Superior temporal gyrus (tissue), 1 donor: Measurements from ENCODE around the gene NXT1.

Experiments
- DNase-seq: peaks from one replicate; pipeline ENCODE4 v3.0.0-alpha.2; 2016; ENCODE audit errors: extremely low spot score

Gene NXT1

GRCh38 chr20:23390091-23390774, 39.6 kb downstream of the NXT1 start:
- DNase-seq: no peak

DNA sequence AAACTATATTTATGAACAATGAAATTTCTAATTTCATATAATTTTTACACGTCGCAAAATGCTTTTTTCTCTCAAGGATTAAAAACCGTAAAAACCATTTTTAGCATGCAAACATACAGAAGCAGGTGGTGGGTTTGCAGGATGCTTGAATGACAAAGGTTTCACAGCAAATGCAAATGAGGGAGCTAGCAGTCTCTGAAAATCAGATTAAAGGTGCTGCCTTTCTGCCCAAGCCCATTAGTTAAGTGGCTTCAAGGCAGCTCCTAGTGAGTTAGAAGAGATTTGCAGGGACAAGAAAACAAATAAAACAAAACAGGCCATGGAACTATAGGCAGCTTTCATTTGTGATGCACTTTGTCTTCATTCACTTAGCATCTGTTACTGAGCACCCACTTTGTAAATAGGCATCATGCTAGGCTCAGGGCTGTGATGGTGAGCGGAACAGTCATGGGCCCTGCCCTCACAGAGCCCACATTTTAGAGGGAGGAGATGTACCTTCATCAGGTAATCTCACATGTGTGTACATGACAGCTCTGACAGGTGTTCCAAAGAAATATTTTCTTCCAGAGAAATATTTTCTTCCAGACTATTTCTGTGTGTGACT, 41.2 kb downstream of the NXT1 start:
- DNase-seq: no peak

GRCh38 chr20:23393996-23394775, 43.6 kb downstream of the NXT1 start:
- no peak for DNase-seq

- DNase-seq: no peak
These were observed 46.5 kb downstream of the NXT1 start for GRCh38 chr20:23396950-23397627.

- no peak for DNase-seq
These were observed 47.4 kb downstream of the NXT1 start for GRCh38 chr20:23397961-23398360.

DNA sequence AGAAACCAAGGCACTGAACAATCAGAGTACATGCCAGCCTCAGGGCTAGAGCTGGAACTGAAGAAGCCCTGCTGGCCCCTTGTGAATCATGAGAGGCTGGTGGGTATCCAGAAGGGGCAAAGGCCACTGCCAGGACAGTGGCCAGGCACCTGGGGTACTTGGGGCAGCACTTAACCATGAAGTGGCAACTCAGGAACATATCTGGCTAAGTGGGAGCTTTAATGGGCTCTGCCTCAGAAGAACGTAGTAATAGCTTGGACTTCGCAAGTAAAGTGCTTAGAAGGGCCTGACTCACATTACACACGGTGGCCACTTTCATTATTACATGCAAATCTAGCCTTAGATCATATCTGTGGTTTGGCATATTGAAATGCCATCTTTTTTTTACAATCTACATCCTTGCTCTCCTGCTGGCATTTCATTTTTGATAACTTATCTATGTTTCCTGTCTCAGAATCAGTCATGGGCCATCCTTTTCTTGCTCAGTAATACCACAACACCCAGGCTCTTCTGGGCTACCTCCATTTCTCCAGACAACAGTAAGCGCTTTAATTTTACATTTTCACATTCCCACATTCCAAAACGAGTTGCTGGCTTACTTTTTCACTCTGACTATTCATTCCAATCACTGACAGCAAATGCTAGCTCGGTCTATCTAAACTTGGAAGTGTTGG, 49.1 kb downstream of the NXT1 start:
- no peak for DNase-seq

- DNase-seq: no peak
These were observed 50.5 kb downstream of the NXT1 start for GRCh38 chr20:23401051-23401450.

- no peak for DNase-seq
These were observed 53.2 kb downstream of the NXT1 start for GRCh38 chr20:23403751-23404150.

DNA sequence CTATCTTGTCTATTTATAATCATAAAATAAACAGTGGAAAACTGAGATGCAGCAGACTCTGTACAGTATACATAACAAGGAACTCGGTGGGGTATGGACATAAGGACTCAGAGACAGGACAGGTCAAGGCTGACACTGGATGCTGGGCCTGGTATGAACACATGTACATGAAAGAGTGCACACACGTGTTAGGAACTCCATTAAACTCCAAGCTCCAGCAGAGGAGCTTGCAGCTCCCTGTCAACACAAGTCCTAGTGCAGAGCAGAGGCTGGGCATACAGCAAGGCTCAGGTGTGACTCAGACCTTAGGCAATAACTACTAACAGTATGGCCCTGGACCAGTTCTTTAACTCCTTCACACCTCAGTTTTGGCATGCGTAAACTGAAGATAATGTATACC, 53.6 kb downstream of the NXT1 start:
- no peak for DNase-seq
